GM23338 (cell line): ENCODE data around the gene NFKB1. TPM values are rescaled to one million over a fixed set of nuclear protein-coding genes. Genes with fewer than 3 reads are reported as not detected.

ENCODE experiments used
- ATAC-seq: fragments of 200-7000 bp; cut with Tn5 transposase; 3 replicates; pipeline ENCODE4 v1.9.1; 2020
- DNase-seq: peaks from one replicate; pipeline ENCODE4 v3.0.0-alpha.2; 2015; ENCODE audit warnings: low spot score
- H2AFZ ChIP-seq: fragments of 200-600 bp; sonication (generic); 2 replicates; pipeline ENCODE4 v1.8.0; 2016; ENCODE audit warnings: antibody characterized with exemption, mild to moderate bottlenecking, moderate library complexity
- H3F3A ChIP-seq: fragments of 200-600 bp; sonication (generic); replicated peaks from 2 replicates; pipeline ENCODE4 v1.8.0; 2017; ENCODE audit warnings: antibody characterized with exemption, mixed run types, low read depth
- H3K27ac ChIP-seq: fragments of 200-600 bp; sonication (generic); 2 replicates; pipeline ENCODE4 v1.6.1; 2016; ENCODE audit warnings: low read depth
- H3K27me3 ChIP-seq: fragments of 200-600 bp; sonication (generic); 2 replicates; pipeline ENCODE4 v1.8.0; 2016; ENCODE audit warnings: mild to moderate bottlenecking, mixed run types, moderate library complexity; ENCODE audit not compliant: insufficient read depth
- H3K36me3 ChIP-seq: fragments of 200-600 bp; sonication (generic); 2 replicates; pipeline ENCODE4 v1.8.0; 2016; ENCODE audit warnings: mild to moderate bottlenecking; ENCODE audit not compliant: insufficient read depth
- H3K4me1 ChIP-seq: fragments of 200-600 bp; sonication (generic); 2 replicates; pipeline ENCODE4 v1.8.0; 2016; ENCODE audit warnings: mild to moderate bottlenecking, moderate library complexity; ENCODE audit not compliant: insufficient read depth
- H3K4me2 ChIP-seq: fragments of 200-600 bp; sonication (generic); 2 replicates; pipeline ENCODE4 v1.7.1; 2017; ENCODE audit warnings: mixed run types
- H3K4me3 ChIP-seq: fragments of 200-600 bp; sonication (generic); 2 replicates; pipeline ENCODE4 v1.6.1; 2016; ENCODE audit warnings: mixed run types
- H3K79me2 ChIP-seq: fragments of 200-600 bp; sonication (generic); replicated peaks from 2 replicates; pipeline ENCODE4 v1.8.0; 2017; ENCODE audit warnings: mild to moderate bottlenecking; ENCODE audit not compliant: insufficient read depth
- H3K9me2 ChIP-seq: fragments of 200-600 bp; sonication (generic); 2 replicates; pipeline ENCODE4 v1.8.0; 2017; ENCODE audit not compliant: insufficient read depth
- H4K20me1 ChIP-seq: fragments of 200-600 bp; sonication (generic); replicated peaks from 2 replicates; pipeline ENCODE4 v1.8.0; 2017; ENCODE audit warnings: mild to moderate bottlenecking; ENCODE audit not compliant: insufficient read depth
- H3K27ac Mint-ChIP-seq: 2 replicates; pipeline ENCODE4 v1.8.0; 2020; ENCODE audit warnings: inconsistent platforms, mild to moderate bottlenecking, moderate library complexity, mixed read lengths
- H3K27me3 Mint-ChIP-seq: 3 replicates; pipeline ENCODE4 v1.8.0; 2022; ENCODE audit warnings: low read depth, mild to moderate bottlenecking, moderate library complexity, mixed read lengths, inconsistent platforms; ENCODE audit not compliant: insufficient read depth, poor library complexity
- H3K36me3 Mint-ChIP-seq: 3 replicates; pipeline ENCODE4 v1.8.0; 2021; ENCODE audit warnings: low read depth, mild to moderate bottlenecking, inconsistent platforms, moderate library complexity, mixed read lengths
- H3K4me1 Mint-ChIP-seq: 3 replicates; pipeline ENCODE4 v1.8.0; 2020; ENCODE audit warnings: mild to moderate bottlenecking, inconsistent platforms, mixed read lengths
- H3K4me3 Mint-ChIP-seq: 3 replicates; pipeline ENCODE4 v1.8.0; 2021; ENCODE audit warnings: moderate library complexity, mild to moderate bottlenecking, inconsistent platforms, mixed read lengths
- H3K9me3 Mint-ChIP-seq: 3 replicates; pipeline ENCODE4 v1.8.0; 2020; ENCODE audit warnings: moderate library complexity, mild to moderate bottlenecking, inconsistent platforms, mixed read lengths
- CREB1 ChIP-seq: fragments of 250-450 bp; sonication (Bioruptor Pico); IDR thresholded peaks from 2 replicates; pipeline ENCODE4 v1.5.0; 2020; ENCODE audit warnings: low read depth, mild to moderate bottlenecking, moderate library complexity
- CTCF ChIP-seq, 2 experiments: fragments of 200-600 bp in 1 of 2; sonication (generic) in 1 of 2; conservative IDR thresholded peaks; 2 replicates each; pipeline versions ENCODE4 v1.5.1 to v1.6.1; 2016 to 2017; ENCODE audit warnings: antibody characterized with exemption in 2 of 2, low read depth in 2 of 2, mild to moderate bottlenecking in 2 of 2, moderate library complexity in 1 of 2
- EZH2 ChIP-seq: fragments of 200-600 bp; sonication (generic); IDR thresholded peaks from one replicate; pipeline ENCODE4 v1.8.0; 2017; ENCODE audit warnings: antibody characterized with exemption, mild to moderate bottlenecking, low read depth; ENCODE audit not compliant: unreplicated experiment
- EZH2phosphoT487 ChIP-seq: fragments of 200-600 bp; sonication (generic); IDR thresholded peaks from one replicate; pipeline ENCODE4 v1.8.1; 2018; ENCODE audit warnings: antibody characterized with exemption; ENCODE audit not compliant: unreplicated experiment
- JUNB ChIP-seq: IDR thresholded peaks from one replicate; pipeline ENCODE4 v1.6.1; 2016; ENCODE audit warnings: antibody characterized with exemption; ENCODE audit not compliant: unreplicated experiment
- NANOG ChIP-seq: IDR thresholded peaks from 2 replicates; pipeline ENCODE4 v1.6.1; 2016; ENCODE audit warnings: antibody characterized with exemption, borderline replicate concordance
- POLR2AphosphoS5 ChIP-seq: IDR thresholded peaks from 2 replicates; pipeline ENCODE4 v1.6.1; 2016; ENCODE audit warnings: antibody characterized with exemption, low read depth
- STAT1 ChIP-seq: IDR thresholded peaks from one replicate; pipeline ENCODE4 v1.6.1; 2016; ENCODE audit warnings: antibody characterized with exemption; ENCODE audit not compliant: unreplicated experiment
- ZNF114 ChIP-seq: fragments of 250-450 bp; sonication (Bioruptor Pico); IDR thresholded peaks from 2 replicates; pipeline ENCODE4 v1.5.0; 2020; ENCODE audit warnings: mild to moderate bottlenecking, moderate library complexity
- ZNF331 ChIP-seq: fragments of 250-450 bp; sonication (Bioruptor Pico); IDR thresholded peaks from 2 replicates; pipeline ENCODE4 v1.5.0; 2020; ENCODE audit warnings: low read depth, mild to moderate bottlenecking, moderate library complexity
- ZNF462 ChIP-seq: fragments of 250-450 bp; sonication (Bioruptor Pico); IDR thresholded peaks from 2 replicates; pipeline ENCODE4 v1.5.0; 2020; ENCODE audit warnings: mild to moderate bottlenecking, moderate library complexity
- polyA plus RNA-seq: library from polyadenylated mRNA; unstranded; fragments of >200 nt; fragmentation: Nextera tagmentation; extraction: Ambion mirVana; gene quantifications from 2 replicates; pipeline ENCODE4 v1.2.1, GENCODE V29; 2016
- total RNA-seq: library from RNA; depleted of rRNA; stranded (reverse); fragments of >200 nt; shearing (Covaris generic); gene quantifications from 2 replicates; pipeline ENCODE4 v1.2.3, GENCODE V29; 2014

Gene NFKB1
- total and polyA plus RNA-seq, 2 experiments from 2014 or later: 0.82 to 4.6 TPM

GRCh38 chr4:102580463-102580842 is 79.3 kb downstream of the NFKB1 start:
- H3K9me2 ChIP-seq: no peaks in the 10 kb centered on the region
- TF ChIP-seq ZNF331 (no peak), POLR2AphosphoS5 (no peak), NANOG (no peak), CREB1 (CRISPR knock-in tag) (no peak), CTCF (conservative IDR thresholded peaks at IDR 0.05; ENCODE audit: low read depth in 2 of 2) (no peak), STAT1 (no peak)
- H3K4me1 ChIP-seq: peaks cover 7% of the 10 kb centered on the region; the same call in 1 of the 2 replicates
- H3K27me3 Mint-ChIP-seq: no peaks in the 10 kb centered on the region
- no peaks in the 10 kb centered on the region for H3K36me3 Mint-ChIP-seq
- no peak overlapping the region for H3K27ac ChIP-seq
- no peaks in the 10 kb centered on the region for H3K36me3 ChIP-seq
- no peak overlapping the region for H3K4me3 Mint-ChIP-seq
- H3K27me3 ChIP-seq: no peaks in the 10 kb centered on the region
- H2AFZ ChIP-seq: no peak overlapping the region
- peaks cover 21% of the 10 kb centered on the region for H3K4me1 Mint-ChIP-seq
- no peak overlapping the region for H3K4me2 ChIP-seq
- ATAC-seq (no peak), DNase-seq (no peak)
- no peak overlapping the region for H3K4me3 ChIP-seq
- H3K79me2 ChIP-seq: no peaks in the 10 kb centered on the region
- no peaks in the 10 kb centered on the region for H3K9me3 Mint-ChIP-seq
- no peak overlapping the region for H3K27ac Mint-ChIP-seq
- H4K20me1 ChIP-seq: no peaks in the 10 kb centered on the region
- no peaks in the 10 kb centered on the region for H3F3A ChIP-seq

- no peaks in the 10 kb centered on the region for H3K4me1 ChIP-seq
- no peaks in the 10 kb centered on the region for H3K36me3 ChIP-seq
- ATAC-seq (no peak), DNase-seq (no peak)
- H3K9me2 ChIP-seq: no peaks in the 10 kb centered on the region
- no peaks in the 10 kb centered on the region for H4K20me1 ChIP-seq
- H3K4me3 ChIP-seq: no peak overlapping the region
- no peak overlapping the region for H3K27ac Mint-ChIP-seq
- no peaks in the 10 kb centered on the region for H3K27me3 ChIP-seq
- no peak overlapping the region for H3K4me2 ChIP-seq
- H3F3A ChIP-seq: no peaks in the 10 kb centered on the region
- H3K79me2 ChIP-seq: no peaks in the 10 kb centered on the region
- H3K4me3 Mint-ChIP-seq: no peak overlapping the region
- 0 out of 3 replicates have a peak, but pooled peaks cover under 1% of the 10 kb centered on the region for H3K4me1 Mint-ChIP-seq
- H2AFZ ChIP-seq: no peak overlapping the region
- H3K27ac ChIP-seq: no peak overlapping the region
- no peaks in the 10 kb centered on the region; the same call in 2 of the 3 replicates for H3K9me3 Mint-ChIP-seq
- H3K27me3 Mint-ChIP-seq: no peaks in the 10 kb centered on the region
- no peaks in the 10 kb centered on the region for H3K36me3 Mint-ChIP-seq
- no peak for TF ChIP-seq EZH2phosphoT487
- no peak for TF ChIP-seq JUNB
- TF ChIP-seq POLR2AphosphoS5: no peak
- no peak for TF ChIP-seq ZNF331
- no peak for TF ChIP-seq ZNF114 (CRISPR knock-in tag)
- no peak for TF ChIP-seq CREB1 (CRISPR knock-in tag)
- no peak for TF ChIP-seq CTCF (conservative IDR thresholded peaks at IDR 0.05; ENCODE audit: low read depth in 2 of 2)
- TF ChIP-seq ZNF462: no peak
- TF ChIP-seq EZH2: no peak
- no peak for TF ChIP-seq STAT1
- TF ChIP-seq NANOG: no peak
These were observed 82.9 kb downstream of the NFKB1 start for GRCh38 chr4:102584091-102584490.
